ENCODE measurements around the gene RPL36AL.

The RPL36AL gene

GRCh38 chr14:49578141-49578540 is 42.3 kb downstream of the RPL36AL start:
- no peak for DNase-seq

GRCh38 chr14:49574038-49574437 is 46.4 kb downstream of the RPL36AL start:
- no peak for DNase-seq

- DNase-seq, result no peak
Observed at GRCh38 chr14:49569281-49569680, 51.1 kb downstream of the RPL36AL start.

All from stimulated activated CD4-positive, alpha-beta T cell treated with anti-CD3 and anti-CD28 coated beads, Interleukin-1b, Interleukin-23, amount 100 ng/mL, for 48 hours (primary cell).